Activated CD4-positive, alpha-beta T cell treated with anti-CD3 and anti-CD28 coated beads, Interleukin-2, amount 50 U/mL, for 4 hours (primary cell): ENCODE results near the gene BTBD9.

Source experiments
- DNase-seq, 2 experiments: peaks; one replicate each; pipeline ENCODE4 v3.0.0-alpha.2; 2020

Gene BTBD9

DNA sequence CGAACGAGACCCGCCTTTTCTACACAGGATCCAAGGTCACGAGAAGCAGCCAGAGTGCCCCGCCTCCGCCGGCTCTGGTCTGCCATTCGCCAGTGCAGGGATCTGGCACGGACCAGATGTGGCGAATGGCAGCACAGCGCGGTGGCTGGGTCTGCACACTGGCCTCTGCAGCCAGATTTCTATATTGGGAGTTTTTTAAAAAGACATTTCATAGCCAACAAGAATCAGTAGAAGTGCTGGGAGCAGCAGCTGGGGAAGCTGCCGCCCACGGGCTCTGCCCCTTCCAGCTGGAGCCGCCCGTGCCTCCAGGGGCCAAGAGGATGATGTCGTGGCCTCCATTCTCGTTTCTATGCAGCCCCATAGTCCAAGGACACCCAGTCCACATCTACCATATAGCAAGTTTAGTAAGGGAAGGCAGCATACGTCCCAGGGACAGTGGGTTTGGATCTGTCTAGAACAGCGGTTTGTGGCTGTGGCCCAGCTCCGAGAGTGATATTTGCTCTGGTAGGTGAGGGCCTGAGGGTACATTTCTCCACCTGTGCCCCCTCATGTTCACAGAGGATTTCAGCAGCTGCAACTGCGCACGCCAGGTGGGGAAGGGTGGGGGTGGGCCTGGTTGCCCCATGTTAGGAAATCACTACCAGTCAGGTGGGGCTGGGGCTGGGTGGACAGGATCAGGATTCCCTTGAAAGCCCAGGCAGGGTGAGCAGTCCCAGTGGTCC, 486.5 kb downstream of the BTBD9 start:
- no peak for DNase-seq

DNA sequence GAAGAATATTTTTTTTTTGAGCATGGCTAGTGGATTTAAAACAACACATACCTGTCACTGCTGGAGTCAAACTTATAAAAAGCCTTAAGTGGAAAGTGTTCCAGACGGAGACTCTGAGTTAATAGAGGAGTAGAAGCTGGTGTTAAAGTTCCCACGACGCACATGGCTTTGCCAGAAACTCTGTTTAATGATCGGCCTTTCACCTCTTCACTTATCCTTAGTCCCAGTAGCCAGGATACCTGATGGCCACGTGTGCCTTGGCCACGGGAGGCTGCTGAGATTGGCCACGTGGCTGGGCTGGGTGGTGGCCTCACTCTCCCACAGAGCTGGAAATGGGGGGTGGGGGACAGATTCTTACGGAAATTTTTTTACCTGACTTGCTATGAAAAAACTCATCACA, 487.1 kb downstream of the BTBD9 start:
- DNase-seq, result no peak

DNA sequence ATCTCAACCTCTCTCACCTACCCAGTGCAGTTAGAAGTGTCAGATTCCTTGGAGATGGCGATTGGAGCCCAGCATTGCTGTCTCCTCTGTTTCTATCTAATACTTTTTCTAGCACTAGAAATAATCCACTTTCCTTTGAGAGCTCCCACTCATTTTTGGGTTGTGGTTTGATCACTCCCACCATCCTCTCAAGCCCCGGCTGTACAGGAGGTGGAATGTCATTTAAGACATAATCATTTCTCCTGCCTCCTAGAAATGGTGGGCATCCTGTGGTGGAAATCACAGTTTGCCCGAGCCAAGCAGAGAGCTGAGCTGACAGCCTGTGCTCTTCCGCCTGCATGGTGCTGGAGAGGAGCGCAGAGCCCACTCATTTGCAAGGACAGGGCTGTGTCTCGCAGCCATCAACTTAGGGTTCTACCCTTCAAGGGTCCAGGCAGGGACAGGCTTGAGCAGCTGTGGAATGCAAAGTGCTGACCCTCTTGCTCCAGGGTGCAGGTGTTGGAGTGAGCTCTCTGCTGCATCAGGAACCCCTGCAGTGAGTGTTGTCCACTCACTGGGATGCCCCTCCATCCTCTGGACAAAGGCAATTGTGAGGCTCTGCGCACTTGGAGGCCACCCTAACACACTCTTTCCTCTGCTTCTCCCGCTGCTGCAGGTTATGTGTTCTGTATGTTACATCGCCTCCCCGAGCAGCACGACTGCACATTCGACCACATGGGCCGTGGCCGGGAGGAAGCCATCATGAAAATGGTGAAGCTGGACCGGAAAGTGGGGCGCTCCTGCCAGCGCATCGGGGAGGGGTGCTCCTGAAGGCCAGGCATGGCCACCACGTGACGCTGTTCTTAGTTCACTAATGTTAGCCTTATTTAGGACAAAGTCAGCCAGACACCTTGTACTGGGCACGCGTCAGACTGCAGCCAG, 487.9 kb downstream of the BTBD9 start:
- no peak for DNase-seq

DNA sequence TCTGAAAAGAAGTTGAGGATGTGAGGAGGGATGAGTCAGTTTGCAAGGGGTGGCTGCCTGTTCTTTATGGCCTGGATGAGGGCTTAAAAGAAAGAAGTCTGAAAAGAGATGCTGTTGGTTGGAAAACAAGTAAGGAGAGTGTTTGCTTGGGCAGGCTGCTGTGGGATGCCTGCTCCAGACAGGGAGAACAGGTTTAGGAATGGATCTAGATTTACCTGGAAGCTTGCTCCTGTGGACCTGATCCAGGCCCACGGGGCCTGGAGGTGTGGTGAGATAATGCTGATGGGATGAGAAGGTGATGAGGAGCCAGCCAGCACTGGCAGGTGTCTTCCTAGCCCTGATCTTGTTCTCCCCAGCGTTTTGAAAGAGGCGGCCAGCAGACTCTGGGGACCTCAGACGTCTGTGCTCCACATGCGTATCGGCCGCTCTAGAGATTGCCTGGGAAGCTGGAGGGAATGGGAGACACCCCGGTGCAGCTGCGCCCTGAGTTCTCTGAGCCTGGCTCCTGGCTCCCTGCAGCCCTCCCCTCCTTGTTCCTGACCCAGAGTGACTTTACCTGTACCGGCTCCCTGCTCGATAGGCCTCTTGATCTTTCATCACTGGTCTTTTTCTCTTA, 488.9 kb downstream of the BTBD9 start:
- no peak for DNase-seq

DNA sequence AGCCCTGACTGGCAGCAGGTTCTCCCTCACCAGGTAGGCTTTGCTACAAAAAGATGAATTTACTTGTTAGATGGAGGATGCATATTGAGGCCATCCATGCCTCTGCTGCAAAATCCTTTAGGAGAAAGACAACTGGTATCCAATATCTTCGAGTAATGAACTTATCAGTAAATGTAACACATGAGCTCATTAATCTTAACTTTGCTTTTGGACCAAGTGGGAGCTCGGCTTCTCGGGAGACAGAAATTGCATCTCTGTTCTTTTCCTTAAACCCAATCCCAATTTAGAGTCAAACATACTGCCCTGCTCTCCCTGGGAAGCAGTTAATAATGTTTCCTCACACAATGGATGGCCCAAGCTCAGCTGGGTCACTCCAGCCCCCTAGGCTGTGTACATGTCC, 489.7 kb downstream of the BTBD9 start:
- no peak for DNase-seq

DNA sequence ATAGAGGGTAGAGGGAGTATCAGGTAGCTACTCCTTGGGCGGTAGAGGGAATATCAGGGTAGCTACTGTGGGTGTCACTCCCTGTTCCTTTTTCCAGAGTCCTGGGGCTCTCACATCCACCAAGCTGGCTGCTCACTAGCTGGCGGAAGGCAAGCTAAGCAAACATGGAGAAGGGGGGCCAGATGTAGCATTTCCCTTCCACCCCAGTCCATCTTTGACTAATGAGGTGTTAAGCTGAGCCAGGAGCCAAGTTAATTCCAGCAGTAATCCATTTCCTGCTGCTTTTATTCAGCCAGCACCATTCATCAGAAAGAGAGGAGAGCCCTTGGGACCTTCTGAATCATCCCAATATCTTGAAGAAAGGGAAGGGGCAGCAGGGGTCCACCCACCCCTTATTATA, 490.2 kb downstream of the BTBD9 start:
- DNase-seq, result no peak

DNA sequence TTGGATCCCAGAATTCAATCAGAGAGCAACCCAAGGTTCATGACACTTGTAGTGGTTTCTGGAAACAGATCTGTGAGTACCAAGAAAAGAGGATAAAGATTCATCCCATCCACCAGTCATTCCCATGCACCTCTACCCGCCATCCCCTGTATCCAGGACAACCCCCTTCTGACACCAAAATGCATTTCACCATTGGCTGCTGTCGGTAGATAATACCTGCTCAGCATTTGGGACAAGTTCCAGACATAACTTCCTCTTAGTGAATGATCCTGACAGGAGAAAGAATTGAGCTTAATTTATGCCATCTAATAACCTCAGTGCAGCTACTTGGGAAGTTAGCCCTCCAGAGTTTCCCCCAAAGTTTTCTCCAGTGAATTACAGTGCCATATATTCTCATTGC, 491.1 kb downstream of the BTBD9 start:
- no peak for DNase-seq

DNA sequence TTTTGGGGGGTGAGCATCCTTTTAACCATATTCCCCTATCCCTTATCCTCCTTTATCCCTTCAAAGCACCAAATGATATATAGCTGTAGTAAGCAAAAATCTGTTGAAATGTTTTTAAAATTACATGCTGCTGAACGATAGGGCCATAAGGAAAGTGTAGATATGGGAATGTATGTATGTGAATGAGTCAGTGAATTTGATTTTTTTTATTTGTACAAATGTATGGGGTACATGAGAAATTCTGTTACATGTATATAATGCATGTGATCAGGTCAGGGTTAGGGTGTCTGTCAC, 493.0 kb downstream of the BTBD9 start:
- DNase-seq, result no peak

DNA sequence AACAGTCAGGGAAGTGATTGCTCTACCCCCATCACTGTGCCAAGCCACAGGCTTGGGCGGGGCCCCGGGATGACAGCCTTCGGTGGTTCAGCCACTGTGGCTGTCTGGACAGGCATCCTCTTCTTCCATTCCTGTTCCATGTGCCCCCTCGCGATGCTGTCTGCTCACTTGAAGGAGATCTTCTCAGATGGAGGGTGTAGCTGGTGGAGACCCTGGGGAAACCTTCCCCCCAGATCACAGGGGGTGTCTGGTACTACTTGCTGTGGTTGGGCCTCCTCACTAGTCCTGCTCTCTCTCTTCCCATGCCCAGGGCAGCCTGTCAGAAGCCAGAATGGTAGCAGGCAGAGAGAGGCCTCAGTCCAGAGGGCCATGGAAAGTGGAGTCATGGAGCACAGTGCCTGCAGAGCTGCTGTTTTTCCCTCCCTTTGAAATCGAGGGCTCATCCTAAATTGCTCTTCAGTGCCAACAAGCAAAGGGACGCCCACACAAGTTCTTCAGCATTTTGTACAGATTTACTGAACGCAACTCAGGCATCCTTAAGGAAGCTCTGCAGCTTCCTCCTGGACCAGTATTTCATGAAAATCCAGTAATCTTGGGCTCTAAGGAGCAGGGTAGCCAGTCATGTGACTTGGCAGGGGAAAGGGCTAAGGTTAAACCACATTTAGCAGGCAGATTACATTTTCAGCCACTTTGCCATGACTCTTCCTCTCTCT, 493.6 kb downstream of the BTBD9 start:
- DNase-seq, result no peak

DNA sequence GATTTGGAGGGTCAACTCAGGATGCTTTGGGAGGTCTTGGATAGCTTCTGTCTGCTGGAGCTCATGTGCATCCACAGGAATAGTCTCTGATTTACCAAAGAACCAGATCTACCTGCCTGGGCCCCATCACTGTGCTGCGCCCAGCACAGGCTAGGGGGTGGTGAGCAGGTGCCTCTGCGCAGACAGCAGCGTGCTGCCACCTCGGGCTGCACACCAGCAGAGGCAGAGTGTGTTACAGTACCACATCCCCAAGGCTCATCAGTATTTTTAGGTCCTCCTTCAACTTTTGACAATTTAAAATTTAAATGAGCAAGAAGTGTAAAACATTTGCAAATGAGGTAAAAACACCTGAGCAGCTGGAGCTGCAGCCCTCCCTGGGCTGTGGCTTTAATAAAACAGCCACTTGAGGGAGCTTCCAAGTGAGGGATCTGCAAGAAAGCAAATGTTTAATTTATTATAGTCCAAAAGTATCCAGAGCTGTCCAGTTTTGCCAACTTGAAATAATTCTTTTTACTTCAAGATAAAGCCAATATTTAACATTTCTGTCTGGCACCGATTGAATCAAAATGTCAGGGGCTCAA, 495.3 kb downstream of the BTBD9 start:
- DNase-seq, result no peak

DNA sequence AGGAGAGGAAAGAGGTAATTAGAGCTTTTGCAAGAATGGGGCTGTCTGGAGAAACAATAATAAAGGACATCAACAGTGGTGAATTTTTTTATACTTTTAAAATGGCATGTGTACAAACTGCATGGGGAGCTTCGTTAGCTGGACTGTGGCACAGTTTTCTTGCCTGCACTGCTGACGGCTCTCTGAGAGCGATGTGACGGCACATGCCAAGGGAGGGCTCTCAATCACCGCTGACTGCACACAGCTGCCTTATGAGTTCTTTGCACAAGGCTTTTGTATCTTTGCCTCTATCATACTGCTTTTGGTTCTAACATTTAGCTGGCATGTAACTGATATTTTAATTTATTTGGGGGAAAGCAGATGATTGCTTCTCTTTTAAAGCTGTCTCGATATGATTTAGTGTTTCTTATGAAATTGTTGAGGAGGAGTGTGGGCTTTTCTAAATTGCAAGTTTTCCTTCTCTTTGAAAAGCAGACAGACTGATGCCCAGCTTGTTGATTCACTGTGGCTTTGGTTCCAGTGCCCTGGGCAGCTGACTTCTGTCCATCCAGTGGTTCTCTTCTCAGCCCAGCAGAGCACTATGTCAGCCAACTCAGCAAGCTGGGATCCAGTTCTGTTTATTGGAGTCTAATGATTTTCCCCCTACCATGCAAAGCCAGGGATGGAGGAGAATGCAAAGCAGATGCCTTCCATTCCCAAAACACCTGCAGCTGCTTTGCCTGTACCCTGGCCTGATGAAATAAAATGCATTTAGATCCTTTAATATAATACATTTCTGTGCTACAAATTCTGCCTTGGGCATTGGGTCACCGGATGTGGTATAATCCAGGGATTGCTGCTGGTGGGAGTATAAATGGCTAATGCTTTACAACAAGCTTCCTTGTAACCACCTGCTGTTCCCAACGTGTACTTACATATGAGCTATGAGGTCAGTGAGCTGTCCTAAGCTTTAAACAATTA, 496.3 kb downstream of the BTBD9 start:
- DNase-seq, result no peak

DNA sequence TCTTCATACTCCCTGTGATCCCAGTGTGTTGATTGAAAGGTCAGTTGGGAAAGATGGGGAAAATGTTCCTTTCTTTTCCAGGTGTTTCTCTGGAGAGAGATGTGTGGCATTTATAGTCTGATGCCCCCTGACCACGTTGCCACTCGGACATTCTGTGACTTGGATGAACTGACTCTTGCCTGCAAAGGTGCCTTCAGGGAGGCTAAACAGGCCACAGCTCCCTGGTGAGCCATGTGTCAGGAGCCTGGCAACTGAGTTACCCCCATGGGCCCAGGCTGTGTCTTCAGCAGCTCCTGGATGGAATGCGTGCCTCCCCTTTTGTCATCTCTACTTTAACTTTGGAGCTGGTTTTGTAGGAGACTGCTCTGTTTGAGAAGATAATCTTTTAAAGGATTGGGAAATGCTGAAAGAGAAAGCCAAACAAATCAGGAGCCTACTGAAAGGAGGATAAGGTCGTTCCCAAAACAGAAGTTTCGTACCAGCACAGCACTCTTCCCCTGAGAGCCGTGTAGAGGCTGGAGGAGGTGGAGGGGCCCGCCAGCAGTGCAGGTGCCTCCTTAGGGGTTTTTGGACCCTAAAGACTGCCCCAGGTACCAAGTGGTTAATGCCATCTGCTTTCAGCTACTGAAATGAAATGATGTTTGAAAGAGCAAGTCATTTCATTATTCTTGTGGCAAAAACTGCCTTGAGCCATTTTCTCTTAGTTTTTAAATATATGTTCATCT, 497.4 kb downstream of the BTBD9 start:
- no peak for DNase-seq

DNA sequence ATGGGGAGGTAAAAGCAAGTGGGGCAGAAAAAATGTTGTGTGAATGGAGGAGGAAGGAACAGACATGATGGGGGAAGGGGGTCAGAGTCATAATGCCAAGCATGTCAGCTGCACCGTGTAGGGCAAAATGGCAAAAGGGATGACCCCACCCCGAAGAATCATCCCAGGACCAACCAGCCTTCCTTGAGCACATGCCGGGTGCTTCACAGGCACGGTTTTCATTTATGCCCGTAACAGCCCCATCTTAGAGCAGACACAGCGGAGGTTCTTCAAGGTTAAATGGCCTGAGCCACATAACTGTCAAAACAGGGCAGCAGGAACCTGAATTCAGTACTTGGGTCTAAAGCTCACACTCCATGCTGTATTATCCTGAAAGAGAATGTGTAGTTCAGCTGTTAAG, 498.0 kb downstream of the BTBD9 start:
- DNase-seq, result no peak

DNA sequence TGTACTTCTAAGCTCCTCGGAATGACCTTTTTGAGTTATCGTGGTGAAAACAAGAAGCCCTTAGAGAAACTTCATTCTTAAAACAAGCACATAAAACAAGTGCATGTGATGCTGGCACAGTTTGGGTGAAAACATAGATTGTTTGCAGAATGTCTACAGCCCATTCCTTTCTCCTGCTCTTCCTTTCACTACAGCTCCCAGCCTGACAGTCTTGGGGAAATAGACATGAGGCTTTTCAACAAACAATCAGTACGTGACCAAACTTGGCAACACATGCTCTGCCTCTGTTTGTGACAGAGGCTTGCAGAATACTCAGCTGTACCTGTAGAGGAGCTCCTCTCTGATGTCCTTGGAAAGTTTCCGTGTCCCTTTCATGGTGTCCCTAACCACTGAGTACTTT, 498.6 kb downstream of the BTBD9 start:
- DNase-seq, result no peak

DNA sequence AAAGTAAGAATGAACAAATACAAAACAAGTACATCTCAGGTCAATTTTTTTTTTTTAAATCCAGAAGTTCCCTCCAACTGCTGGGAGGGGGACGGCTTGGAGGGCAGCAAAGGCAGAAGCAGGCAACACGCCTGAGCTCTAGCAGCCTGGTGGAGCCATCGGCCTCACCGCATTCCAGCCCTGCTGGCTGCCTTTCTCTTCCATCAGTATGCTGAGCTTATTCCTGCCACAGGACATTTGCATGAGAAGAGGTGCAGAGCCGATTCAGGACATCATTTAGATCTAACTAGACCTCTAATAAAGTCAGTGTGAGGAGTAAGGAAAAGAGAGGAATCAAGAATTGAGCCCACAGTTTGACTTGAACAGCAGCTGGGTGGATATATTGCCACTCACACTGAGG, 501.4 kb downstream of the BTBD9 start:
- no peak for DNase-seq

DNA sequence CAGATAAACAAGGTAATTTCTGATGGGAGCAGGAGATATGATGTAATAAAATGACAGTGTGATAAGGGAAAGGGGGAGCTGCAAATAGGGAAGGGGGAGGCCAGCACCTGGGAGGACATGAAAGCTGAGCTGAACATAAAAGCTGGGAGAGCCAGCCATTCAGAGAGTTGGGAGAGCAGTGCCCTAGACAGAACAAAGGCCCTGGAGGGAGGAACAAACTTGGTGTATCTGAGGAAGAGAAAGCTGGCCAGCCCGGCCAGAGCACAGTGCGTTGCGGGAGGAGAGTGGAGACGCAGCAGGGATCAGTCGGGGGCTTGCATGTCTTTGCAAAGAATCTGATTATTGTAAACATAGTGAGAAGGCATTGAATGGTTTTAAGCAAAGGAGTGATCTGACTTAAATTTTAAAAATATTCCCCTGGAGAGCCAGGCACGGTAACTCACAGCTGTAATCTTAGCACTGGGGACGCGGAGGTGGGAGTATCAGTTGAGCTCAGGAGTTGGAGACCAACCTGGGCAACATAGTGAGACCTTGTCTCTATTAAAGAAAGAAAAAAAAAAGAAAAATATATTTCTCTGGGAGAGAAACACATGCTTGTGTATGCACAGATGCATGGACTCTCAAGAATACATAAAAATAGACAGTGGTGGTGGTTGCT, 502.0 kb downstream of the BTBD9 start:
- DNase-seq, result no peak

DNA sequence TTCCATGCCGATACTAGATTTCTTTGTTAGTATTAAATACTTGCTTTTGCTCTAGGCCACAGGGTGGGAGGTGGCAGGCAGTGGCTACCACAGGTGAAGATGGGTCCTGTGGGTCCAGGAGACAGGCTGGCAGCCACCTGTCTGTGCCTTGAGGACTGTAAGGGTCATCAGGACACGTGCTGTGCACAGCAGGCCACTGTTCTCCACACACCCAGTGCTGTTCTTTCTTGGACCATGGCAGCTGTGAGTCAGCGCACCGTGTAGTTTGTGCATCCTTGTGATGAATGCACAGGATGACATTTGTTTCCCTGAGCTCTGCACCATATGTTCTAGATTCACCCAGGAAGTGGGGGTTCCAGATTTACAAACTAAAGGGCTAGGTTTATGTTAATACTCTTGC, 503.2 kb downstream of the BTBD9 start:
- no peak for DNase-seq

DNA sequence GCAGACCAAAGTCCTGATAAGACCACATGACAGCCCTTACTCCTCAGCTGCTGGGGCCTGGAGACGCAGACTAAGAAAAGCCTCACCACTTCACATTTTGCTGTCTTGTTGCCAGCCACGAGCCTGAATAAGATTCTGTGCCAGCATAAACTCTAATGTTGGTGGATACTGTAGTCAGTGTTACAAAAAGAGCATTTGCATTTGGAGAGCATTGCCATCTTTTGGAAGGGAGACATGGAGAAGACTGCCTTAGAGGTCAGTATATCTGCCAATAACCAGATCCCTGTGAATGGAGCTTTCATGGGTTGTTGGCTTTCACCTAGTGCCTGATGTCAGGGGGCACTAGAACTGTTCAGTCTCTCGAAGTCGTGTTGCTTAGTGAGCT, 505.0 kb downstream of the BTBD9 start:
- DNase-seq, result no peak

DNA sequence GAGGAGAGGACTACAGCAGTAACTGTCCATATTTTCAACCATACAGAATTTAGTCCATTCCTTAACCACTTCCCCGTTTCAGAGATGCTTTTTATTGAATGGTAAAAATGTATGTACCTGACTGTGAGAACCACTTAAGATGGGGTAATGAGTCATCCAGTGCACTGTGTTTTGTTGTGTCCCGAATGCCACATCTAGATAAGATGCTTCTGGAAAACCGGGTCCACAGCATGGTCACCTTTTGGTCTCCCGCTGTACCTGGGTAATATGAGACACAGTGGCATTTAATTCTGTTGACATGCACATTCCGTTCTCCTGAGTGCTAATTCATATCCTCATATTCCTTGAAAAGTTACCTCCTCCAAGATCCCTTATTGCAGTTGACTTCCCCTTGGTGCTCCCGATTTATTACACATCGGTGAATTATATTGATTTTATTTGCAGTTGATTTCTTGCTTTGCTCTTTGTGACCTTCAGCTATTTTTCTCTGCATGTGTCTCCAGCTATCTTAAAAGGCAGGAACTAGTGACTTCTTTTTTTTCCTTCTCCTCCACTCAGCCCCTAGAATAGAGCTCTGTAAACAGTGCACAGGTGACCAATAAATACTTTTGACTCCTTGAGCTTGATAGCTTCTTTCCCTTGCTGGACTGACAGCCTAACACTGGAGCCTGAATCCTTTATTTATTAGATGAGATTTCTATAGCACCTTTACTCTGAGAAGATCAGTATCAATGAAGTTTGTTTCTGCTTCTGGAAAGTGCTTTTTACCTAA, 505.6 kb downstream of the BTBD9 start:
- no peak for DNase-seq

DNA sequence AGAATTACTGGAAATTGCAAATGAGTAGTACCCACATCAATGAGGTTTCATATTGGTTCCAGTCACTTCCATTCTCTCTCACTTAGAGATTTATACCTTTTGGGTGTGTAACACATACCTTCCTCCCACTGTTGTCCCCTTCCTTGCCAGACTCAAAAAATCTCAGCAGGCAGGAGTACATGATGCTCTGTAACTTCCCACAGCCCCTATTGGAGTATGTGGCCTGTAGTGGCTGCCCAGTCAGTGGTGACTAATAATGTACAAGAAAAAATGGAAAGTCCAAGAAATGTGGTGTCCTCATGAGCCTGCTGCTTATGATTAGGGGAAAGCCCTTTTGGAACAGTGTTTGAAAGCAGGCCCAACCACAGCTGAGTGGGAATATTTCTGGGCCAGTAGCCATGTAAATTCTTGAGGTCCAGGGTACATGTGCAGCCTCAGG, 508.2 kb downstream of the BTBD9 start:
- DNase-seq, result no peak
